DND-41 (cell line): ENCODE results near the gene MBNL2.

Experiments
- ATAC-seq: fragments of 200-7000 bp; cut with Tn5 transposase; 3 replicates; pipeline ENCODE4 v1.9.1; 2021; ENCODE audit warnings: low read depth; ENCODE audit not compliant: insufficient read depth
- DNase-seq: peaks from one replicate; pipeline ENCODE4 v3.0.0-alpha.2; 2020
- H2AFZ ChIP-seq: 2 replicates; pipeline ENCODE4 v1.6.0; 2012; ENCODE audit warnings: low read depth, low read length
- H3K27ac ChIP-seq: 2 replicates; pipeline ENCODE4 v1.5.1; 2012; ENCODE audit warnings: low read length, inconsistent platforms
- H3K27me3 ChIP-seq: fragments of 200-600 bp; sonication (generic); 2 replicates; pipeline ENCODE4 v1.6.0; 2012; ENCODE audit warnings: low read length, mild to moderate bottlenecking, inconsistent platforms; ENCODE audit not compliant: insufficient read depth, poor library complexity
- H3K36me3 ChIP-seq: 2 replicates; pipeline ENCODE4 v1.5.1; 2012; ENCODE audit warnings: low read length, inconsistent platforms; ENCODE audit not compliant: insufficient read depth
- H3K4me1 ChIP-seq: 2 replicates; pipeline ENCODE4 v1.5.1; 2012; ENCODE audit warnings: mild to moderate bottlenecking, low read length; ENCODE audit not compliant: insufficient read depth
- H3K4me2 ChIP-seq: 2 replicates; pipeline ENCODE4 v1.6.0; 2012; ENCODE audit warnings: mild to moderate bottlenecking, moderate library complexity, low read length, inconsistent platforms; ENCODE audit not compliant: insufficient read depth
- H3K4me3 ChIP-seq, 2 experiments: fragments of 200-600 bp in 1 of 2; shearing (Covaris generic) in 1 of 2; 2 replicates each; pipeline ENCODE4 v1.5.1; 2012 to 2016; ENCODE audit warnings: inconsistent platforms in 2 of 2, low read length in 2 of 2, mild to moderate bottlenecking in 2 of 2, low read depth in 1 of 2, moderate library complexity in 1 of 2
- H3K79me2 ChIP-seq: 2 replicates; pipeline ENCODE4 v1.6.0; 2012; ENCODE audit warnings: low read length, inconsistent platforms; ENCODE audit not compliant: insufficient read depth
- H3K9ac ChIP-seq: 2 replicates; pipeline ENCODE4 v1.6.0; 2012; ENCODE audit warnings: low read depth, mild to moderate bottlenecking, inconsistent platforms, low read length, moderate library complexity
- H3K9me3 ChIP-seq: 2 replicates; pipeline ENCODE4 v1.5.1; 2012; ENCODE audit warnings: low read length, moderate library complexity, mild to moderate bottlenecking, inconsistent platforms; ENCODE audit not compliant: insufficient read depth, severe bottlenecking
- H4K20me1 ChIP-seq: 2 replicates; pipeline ENCODE4 v1.6.0; 2012; ENCODE audit warnings: low read length; ENCODE audit not compliant: insufficient read depth
- CTCF ChIP-seq: IDR thresholded peaks from 2 replicates; pipeline ENCODE4 v1.5.1; 2012; ENCODE audit warnings: borderline replicate concordance, low read length, moderate library complexity, mild to moderate bottlenecking; ENCODE audit not compliant: poor library complexity, severe bottlenecking; ENCODE audit errors: extremely low read depth
- EZH2 ChIP-seq: IDR thresholded peaks from 3 replicates; pipeline ENCODE4 v1.6.1; 2012; ENCODE audit warnings: borderline replicate concordance, low read depth, mild to moderate bottlenecking, moderate library complexity, low read length, inconsistent platforms; ENCODE audit not compliant: severe bottlenecking

MBNL2 gene

DNA sequence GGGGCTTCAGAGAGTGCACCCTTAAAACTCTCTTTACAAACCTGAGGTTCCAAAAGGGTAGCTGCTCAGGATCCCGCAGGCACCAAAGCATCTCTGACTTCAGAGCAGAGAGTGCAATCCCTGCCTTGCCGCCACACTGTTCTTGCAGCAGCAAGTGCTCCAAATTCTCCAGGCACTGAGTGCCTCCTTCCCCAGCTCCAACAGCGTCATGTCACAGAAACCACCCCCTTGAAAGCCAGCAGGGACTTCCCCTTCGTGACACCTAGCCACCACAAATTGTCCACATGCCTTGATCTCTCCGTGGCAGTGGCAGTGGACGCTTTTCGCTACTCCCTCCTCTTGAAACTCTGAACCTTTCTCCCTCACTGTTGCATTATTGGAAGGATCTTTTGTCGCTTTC, 39.9 kb downstream of the MBNL2 start:
- Histone ChIP-seq H3K27ac (no peak overlapping the region), H3K79me2 (no peaks in the 10 kb centered on the region), H4K20me1 (no peaks in the 10 kb centered on the region; the same call in 1 of the 2 replicates), H2AFZ (no peak overlapping the region), H3K36me3 (no peaks in the 10 kb centered on the region), H3K4me1 (no peaks in the 10 kb centered on the region), H3K4me2 (no peak overlapping the region), H3K27me3 (no peaks in the 10 kb centered on the region), H3K9ac (no peak overlapping the region), H3K9me3 (no peaks in the 10 kb centered on the region), H3K4me3 (no peak overlapping the region)
- no peak for TF ChIP-seq CTCF
- no peak for TF ChIP-seq EZH2
- ATAC-seq (no peak), DNase-seq (no peak)

- Histone ChIP-seq H4K20me1 (no peaks in the 10 kb centered on the region; the same call in 1 of the 2 replicates), H3K27ac (no peak overlapping the region), H3K4me1 (no peaks in the 10 kb centered on the region), H3K4me3 (no peak overlapping the region), H3K9me3 (no peaks in the 10 kb centered on the region), H3K9ac (no peak overlapping the region), H3K36me3 (no peaks in the 10 kb centered on the region), H3K79me2 (no peaks in the 10 kb centered on the region), H3K4me2 (no peak overlapping the region), H3K27me3 (no peaks in the 10 kb centered on the region), H2AFZ (no peak overlapping the region)
- ATAC-seq: no peak
- no peak for DNase-seq
- TF ChIP-seq CTCF: no peak
- no peak for TF ChIP-seq EZH2
Observed at GRCh38 chr13:97263160-97263559, 41.0 kb downstream of the MBNL2 start.

DNA sequence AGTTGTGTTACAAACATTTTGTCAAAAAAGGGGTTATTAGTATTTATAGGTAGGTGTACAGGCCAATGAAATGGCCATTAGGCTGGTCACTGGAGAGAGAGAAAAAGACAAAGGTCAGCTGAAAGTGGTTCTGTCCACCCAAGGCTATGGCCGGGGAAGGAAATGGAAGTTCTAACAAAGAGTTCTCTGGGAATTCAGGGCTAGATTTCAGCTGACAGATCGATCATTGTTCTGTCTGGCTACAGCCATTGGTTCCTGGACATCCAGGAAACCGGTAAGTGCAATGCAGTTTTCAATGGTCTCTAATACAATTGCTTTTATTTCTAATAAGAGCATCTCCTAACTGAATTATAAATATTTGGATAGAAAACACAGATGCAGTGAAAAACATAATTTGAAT, 42.5 kb downstream of the MBNL2 start:
- TF ChIP-seq CTCF: no peak
- no peak for TF ChIP-seq EZH2
- Histone ChIP-seq H4K20me1 (no peaks in the 10 kb centered on the region; the same call in none of the 2 replicates), H3K4me2 (no peak overlapping the region), H3K36me3 (no peaks in the 10 kb centered on the region), H3K27ac (no peak overlapping the region), H3K9ac (no peak overlapping the region), H3K79me2 (no peaks in the 10 kb centered on the region), H2AFZ (no peak overlapping the region), H3K4me3 (no peak overlapping the region), H3K4me1 (no peaks in the 10 kb centered on the region), H3K9me3 (no peaks in the 10 kb centered on the region), H3K27me3 (no peaks in the 10 kb centered on the region)
- ATAC-seq: no peak
- DNase-seq: no peak

DNA sequence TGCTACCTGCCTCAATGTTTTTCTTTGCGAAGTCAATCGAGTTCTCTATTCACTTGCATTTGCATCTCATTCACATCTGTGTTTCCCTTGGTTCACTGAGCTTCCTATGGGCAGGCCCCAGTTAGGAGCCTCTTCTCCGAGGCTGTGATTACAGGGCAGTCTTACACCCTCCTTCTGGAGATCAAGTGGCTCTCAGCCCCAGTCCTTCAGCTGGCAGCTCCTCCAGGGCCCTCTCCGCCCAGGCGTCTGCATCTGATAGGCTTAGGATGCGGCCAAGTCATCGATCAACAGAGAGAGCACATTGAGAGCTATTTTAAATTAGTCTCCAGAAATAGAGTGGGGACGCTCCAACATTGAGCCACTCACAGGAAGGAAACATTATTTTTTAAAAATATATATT, 44.2 kb downstream of the MBNL2 start:
- Histone ChIP-seq H4K20me1 (no peaks in the 10 kb centered on the region; the same call in none of the 2 replicates), H3K4me3 (no peak overlapping the region), H3K9ac (no peak overlapping the region), H3K79me2 (no peaks in the 10 kb centered on the region), H3K36me3 (no peaks in the 10 kb centered on the region), H2AFZ (no peak overlapping the region), H3K4me1 (no peaks in the 10 kb centered on the region), H3K27ac (no peak overlapping the region), H3K4me2 (no peak overlapping the region), H3K9me3 (no peaks in the 10 kb centered on the region), H3K27me3 (no peaks in the 10 kb centered on the region)
- ATAC-seq (no peak), DNase-seq (no peak)
- TF ChIP-seq CTCF (no peak), EZH2 (no peak)
